Thoracic aorta (tissue), 2 donors: ENCODE measurements around the gene PRDM16. TPM values are rescaled to one million over a fixed set of nuclear protein-coding genes. Genes with fewer than 3 reads are reported as not detected.

Source experiments
- ATAC-seq: fragments of 150-250 bp; one replicate; pipeline ENCODE4 v1.8.0; 2017; ENCODE audit warnings: low read depth; ENCODE audit not compliant: insufficient number of reproducible peaks, low FRiP score
- DNase-seq: peaks from one replicate; pipeline ENCODE4 v3.0.0-alpha.2; 2020; ENCODE audit warnings: low spot score
- H3K27ac ChIP-seq, 2 donors: fragments of 200-600 bp; sonication (generic); 1 replicate in 1 of 2; 2 replicates in 1 of 2; pipeline ENCODE4 v1.5.1; 2016; ENCODE audit warnings: mild to moderate bottlenecking in 2 of 2, moderate library complexity in 2 of 2
- H3K27me3 ChIP-seq: fragments of 200-600 bp; sonication (generic); replicated peaks from 2 replicates; pipeline ENCODE4 v1.6.0; 2016; ENCODE audit warnings: mild to moderate bottlenecking; ENCODE audit not compliant: insufficient read depth
- H3K36me3 ChIP-seq: fragments of 200-600 bp; sonication (generic); one replicate; pipeline ENCODE4 v1.5.1; 2016
- H3K4me1 ChIP-seq, 2 donors: fragments of 200-600 bp; sonication (generic); 1 replicate in 1 of 2; 2 replicates in 1 of 2; pipeline versions ENCODE4 v1.5.1 to v1.6.0; 2016; ENCODE audit warnings: low read depth in 2 of 2, mild to moderate bottlenecking in 1 of 2; ENCODE audit not compliant: control insufficient read depth in 1 of 2
- H3K4me3 ChIP-seq: fragments of 200-600 bp; sonication (generic); 2 replicates; pipeline ENCODE4 v1.5.1; 2016; ENCODE audit warnings: mild to moderate bottlenecking
- H3K9me3 ChIP-seq: fragments of 200-600 bp; sonication (generic); 2 replicates; pipeline ENCODE4 v1.5.1; 2016
- total RNA-seq, 2 donors: library from RNA; depleted of rRNA; stranded (reverse); fragments of >200 nt; gene quantifications; one replicate each; pipeline versions ENCODE4 v1.1.0 to v1.2.3, GENCODE V29; 2016
- TF ChIP-seq, protein P1 (sequence below): fragments of 200-600 bp; sonication (generic); IDR thresholded peaks from one replicate; pipeline ENCODE4 v1.5.1; 2019; ENCODE audit warnings: antibody characterized with exemption

The PRDM16 gene
- total RNA-seq, 2 donors from 2014 or later = 68.9 to 85.4 TPM

DNA sequence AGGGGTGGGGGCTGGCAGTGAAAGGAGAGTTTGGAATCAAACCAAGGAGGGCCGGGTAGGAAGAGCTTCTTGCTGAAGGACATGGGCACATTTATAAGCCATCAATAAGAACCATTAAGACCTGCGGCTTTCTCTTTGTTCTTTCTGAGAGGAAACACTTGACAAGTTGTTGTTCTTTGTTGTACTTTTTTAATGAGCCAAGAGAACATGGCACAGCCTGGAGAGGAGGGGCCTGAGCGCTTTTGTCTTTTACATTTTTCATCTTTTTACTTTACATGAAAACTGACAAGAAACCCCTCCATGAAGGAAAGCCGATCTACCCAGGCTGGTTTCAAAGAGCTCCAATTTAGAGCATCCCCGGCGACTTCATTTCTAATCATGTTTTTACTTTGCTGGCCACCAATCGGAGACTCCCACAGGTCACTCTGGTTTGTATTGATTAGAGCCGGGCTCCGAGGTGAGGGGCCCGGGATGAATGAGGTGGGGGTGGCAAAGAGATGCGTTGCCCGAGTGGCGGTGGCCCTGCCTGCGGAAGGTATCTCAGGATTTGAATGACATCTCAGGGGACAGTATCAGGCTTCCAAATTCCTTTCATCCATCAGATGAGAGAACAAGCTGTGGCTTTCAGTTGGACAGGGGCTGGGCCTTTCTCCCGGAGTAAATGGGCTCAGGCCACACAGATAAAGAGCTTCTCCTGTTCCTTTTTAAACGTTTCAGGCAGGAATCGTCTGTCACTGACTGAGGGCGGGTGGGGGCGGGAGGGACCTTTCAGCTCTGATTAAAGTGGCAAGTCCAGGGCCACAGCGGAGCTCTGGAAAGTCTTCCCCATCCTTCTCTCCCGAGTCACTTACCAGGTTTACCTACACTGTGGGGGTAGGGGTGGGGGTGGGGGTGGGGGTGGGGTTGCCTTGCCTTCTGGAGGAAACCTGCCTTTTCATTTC, 246.7 kb downstream of the PRDM16 start:
- ATAC-seq (no peak), DNase-seq (no peak)
- Histone ChIP-seq H3K4me1 (peaks cover 28 to 74% of the 10 kb centered on the region in 2 donors), H3K27ac (peak overlapping the region; percentile 66 to 78), H3K4me3 (no peak overlapping the region), H3K27me3 (no peaks in the 10 kb centered on the region), H3K9me3 (no peaks in the 10 kb centered on the region), H3K36me3 (no peaks in the 10 kb centered on the region)
- TF ChIP-seq, protein P1, sequence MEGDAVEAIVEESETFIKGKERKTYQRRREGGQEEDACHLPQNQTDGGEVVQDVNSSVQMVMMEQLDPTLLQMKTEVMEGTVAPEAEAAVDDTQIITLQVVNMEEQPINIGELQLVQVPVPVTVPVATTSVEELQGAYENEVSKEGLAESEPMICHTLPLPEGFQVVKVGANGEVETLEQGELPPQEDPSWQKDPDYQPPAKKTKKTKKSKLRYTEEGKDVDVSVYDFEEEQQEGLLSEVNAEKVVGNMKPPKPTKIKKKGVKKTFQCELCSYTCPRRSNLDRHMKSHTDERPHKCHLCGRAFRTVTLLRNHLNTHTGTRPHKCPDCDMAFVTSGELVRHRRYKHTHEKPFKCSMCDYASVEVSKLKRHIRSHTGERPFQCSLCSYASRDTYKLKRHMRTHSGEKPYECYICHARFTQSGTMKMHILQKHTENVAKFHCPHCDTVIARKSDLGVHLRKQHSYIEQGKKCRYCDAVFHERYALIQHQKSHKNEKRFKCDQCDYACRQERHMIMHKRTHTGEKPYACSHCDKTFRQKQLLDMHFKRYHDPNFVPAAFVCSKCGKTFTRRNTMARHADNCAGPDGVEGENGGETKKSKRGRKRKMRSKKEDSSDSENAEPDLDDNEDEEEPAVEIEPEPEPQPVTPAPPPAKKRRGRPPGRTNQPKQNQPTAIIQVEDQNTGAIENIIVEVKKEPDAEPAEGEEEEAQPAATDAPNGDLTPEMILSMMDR = no peak

DNA sequence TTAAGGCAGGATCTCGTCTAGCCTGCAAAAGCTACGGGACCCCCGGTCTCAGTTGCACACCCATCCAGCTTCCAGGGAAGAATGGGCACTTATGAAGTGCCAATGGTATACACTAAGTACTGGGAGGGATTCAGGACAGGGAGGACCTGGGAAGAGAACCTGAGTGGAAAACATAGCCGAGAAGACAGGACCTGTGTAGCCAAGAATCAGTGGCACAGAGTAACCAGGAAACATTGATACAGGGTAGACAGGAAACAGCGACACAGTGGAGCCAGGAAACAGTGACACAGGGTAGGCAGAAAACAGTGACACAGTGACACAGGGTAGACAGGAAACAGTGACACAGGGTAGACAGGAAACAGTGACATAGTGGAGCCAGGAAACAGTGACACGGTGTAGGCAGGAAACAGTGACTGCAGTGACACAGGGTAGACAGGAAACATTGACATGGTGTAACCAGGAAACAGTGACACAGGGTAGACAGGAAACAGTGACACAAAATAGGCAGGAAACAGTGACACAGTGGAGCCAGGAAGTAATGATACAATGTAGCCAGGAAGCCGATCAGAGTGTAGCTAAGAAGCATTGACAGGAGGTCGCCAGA, 247.4 kb downstream of the PRDM16 start:
- no peak overlapping the region for H3K4me3 ChIP-seq
- DNase-seq (no peak), ATAC-seq (no peak)
- H3K9me3 ChIP-seq = no peaks in the 10 kb centered on the region
- H3K4me1 ChIP-seq = peaks cover 26 to 72% of the 10 kb centered on the region in 2 donors
- TF ChIP-seq, protein P1 = no peak
- H3K27ac ChIP-seq = peak overlapping the region; percentile 55 to 58
- no peaks in the 10 kb centered on the region for H3K36me3 ChIP-seq
- H3K27me3 ChIP-seq = no peaks in the 10 kb centered on the region

DNA sequence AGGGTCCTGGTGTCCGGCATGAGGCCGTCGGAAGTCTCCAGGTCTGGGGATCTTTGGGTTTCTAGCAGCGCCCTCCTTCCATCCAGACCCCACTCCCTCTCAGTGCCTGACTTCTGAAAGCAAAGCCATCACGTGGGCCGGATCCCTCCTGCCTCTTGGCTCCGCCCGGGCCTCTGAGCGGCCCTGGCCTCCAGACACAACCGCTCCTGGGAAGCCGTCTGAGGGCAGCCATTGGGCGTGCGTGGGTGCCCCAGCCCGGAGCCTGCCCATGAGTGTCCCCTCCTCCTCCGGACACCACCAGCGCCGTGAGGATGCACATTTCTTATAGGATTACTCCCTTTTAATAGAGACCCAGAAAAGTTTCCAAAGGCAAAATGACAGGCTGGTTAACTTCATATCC, 248.5 kb downstream of the PRDM16 start:
- ATAC-seq (no peak), DNase-seq (no peak)
- H3K4me1 ChIP-seq = peaks cover 17 to 72% of the 10 kb centered on the region in 2 donors
- TF ChIP-seq, protein P1 = no peak
- no peaks in the 10 kb centered on the region for H3K9me3 ChIP-seq
- no peaks in the 10 kb centered on the region for H3K27me3 ChIP-seq
- H3K27ac ChIP-seq = peak overlapping the region in 1 of 2 donors; percentile 58
- H3K4me3 ChIP-seq = no peak overlapping the region
- no peaks in the 10 kb centered on the region for H3K36me3 ChIP-seq

DNA sequence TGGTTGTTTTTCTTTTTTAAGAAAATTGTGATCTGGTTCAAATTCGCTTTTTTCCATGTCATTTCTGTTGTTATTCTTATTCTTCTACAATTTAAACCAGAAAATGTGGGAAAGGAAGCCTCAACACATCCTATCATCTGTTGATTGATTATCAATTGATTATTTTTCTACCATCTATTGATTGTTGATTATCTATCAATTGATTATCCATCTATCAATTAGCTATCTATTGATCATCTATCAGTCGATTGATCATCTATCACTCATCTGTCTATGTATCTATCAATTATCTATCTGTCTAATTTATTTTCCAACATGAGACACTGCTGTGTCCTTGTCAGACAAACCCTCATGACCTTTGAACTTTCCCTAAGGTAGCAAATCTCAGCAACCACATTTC, 249.3 kb downstream of the PRDM16 start:
- Histone ChIP-seq H3K4me3 (no peak overlapping the region), H3K27ac (peak overlapping the region in 1 of 2 donors; percentile 4), H3K36me3 (no peaks in the 10 kb centered on the region), H3K4me1 (peaks cover 19 to 72% of the 10 kb centered on the region in 2 donors), H3K9me3 (no peaks in the 10 kb centered on the region), H3K27me3 (no peaks in the 10 kb centered on the region)
- DNase-seq = no peak
- ATAC-seq = no peak
- TF ChIP-seq, protein P1 = no peak

DNA sequence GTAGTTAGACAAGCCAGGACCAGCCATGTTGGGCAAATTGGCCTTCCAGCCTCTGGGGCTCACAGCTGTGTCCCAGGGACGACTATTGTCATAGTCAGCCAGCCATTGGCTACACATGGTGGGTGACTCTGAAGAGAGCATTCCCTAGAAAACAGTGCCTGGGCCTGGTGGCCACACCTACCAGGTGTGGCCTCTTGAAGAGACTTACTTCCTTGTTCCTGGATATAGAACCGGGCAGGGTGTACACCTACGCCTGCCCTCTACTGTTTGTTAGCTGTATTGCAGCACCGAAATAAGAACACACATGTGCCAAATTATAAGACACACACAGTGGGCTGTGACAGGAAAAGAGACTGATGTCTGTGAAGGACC, 250.9 kb downstream of the PRDM16 start:
- Histone ChIP-seq H3K27me3 (no peaks in the 10 kb centered on the region), H3K4me3 (no peak overlapping the region), H3K9me3 (no peaks in the 10 kb centered on the region), H3K36me3 (no peaks in the 10 kb centered on the region), H3K27ac (peak overlapping the region in 1 of 2 donors; percentile 20), H3K4me1 (peaks cover 11 to 72% of the 10 kb centered on the region in 2 donors)
- TF ChIP-seq, protein P1 = peak; percentile 79
- DNase-seq (no peak), ATAC-seq (no peak)
